ENCODE results near the gene RCAN2. TPM values are rescaled to one million over a fixed set of nuclear protein-coding genes. Genes with fewer than 3 reads are reported as not detected.

The RCAN2 gene
- total RNA-seq, 1 donor from 2014 or later: 5.8 TPM

- H3K27me3 Mint-ChIP-seq (ENCODE audit: insufficient read depth, low read depth): no peaks in the 10 kb centered on the region
- Histone ChIP-seq H3K4me2 (no peak overlapping the region), H3K27ac (no peak overlapping the region)
These were observed 38.0 kb downstream of the RCAN2 start for GRCh38 chr6:46453216-46453615.

GRCh38 chr6:46452312-46452917 is 38.8 kb downstream of the RCAN2 start:
- TF ChIP-seq CTCF (IDR thresholded peaks at IDR 0.05) (no peak), EZH2phosphoT487 (IDR thresholded peaks at IDR 0.05) (no peak), EZH2 (IDR thresholded peaks at IDR 0.05) (no peak)
- Histone ChIP-seq H3K4me2 (no peak overlapping the region), H3K9me3 (ENCODE audit: low read depth) (no peaks in the 10 kb centered on the region)

More at GRCh38 chr6:46453216-46453615, 38.0 kb downstream of the RCAN2 start:
- no peak for DNase-seq (ENCODE audit: low spot score)
- Histone ChIP-seq H3K79me2 (ENCODE audit: low read depth) (no peaks in the 10 kb centered on the region), H3K36me3 (no peaks in the 10 kb centered on the region), H3K4me3 (no peak overlapping the region), H3K27me3 (no peaks in the 10 kb centered on the region), H3K9ac (no peak overlapping the region), H3K4me1 (peaks cover 4% of the 10 kb centered on the region), H3F3A (ENCODE audit: low read depth) (no peaks in the 10 kb centered on the region), H3K9me3 (ENCODE audit: low read depth) (no peaks in the 10 kb centered on the region), H4K20me1 (ENCODE audit: low read depth) (no peaks in the 10 kb centered on the region), H2AFZ (replicated peaks) (no peak overlapping the region)
- no peak for TF ChIP-seq CTCF (IDR thresholded peaks at IDR 0.05)
- H3K4me3 Mint-ChIP-seq: no peak overlapping the region
- peaks cover 7% of the 10 kb centered on the region for H3K9me3 Mint-ChIP-seq
- no peaks in the 10 kb centered on the region for H3K4me1 Mint-ChIP-seq
- H3K27ac Mint-ChIP-seq: no peak overlapping the region
- H3K36me3 Mint-ChIP-seq: no peaks in the 10 kb centered on the region

GRCh38 chr6:46451343-46451742 is 39.9 kb downstream of the RCAN2 start:
- Mint-ChIP-seq H3K9me3 (peaks cover 7% of the 10 kb centered on the region), H3K4me3 (no peak overlapping the region), H3K27me3 (ENCODE audit: insufficient read depth, low read depth) (no peaks in the 10 kb centered on the region), H3K27ac (no peak overlapping the region), H3K4me1 (no peaks in the 10 kb centered on the region), H3K36me3 (no peaks in the 10 kb centered on the region)
- Histone ChIP-seq H3K4me2 (no peak overlapping the region), H3F3A (ENCODE audit: low read depth) (no peaks in the 10 kb centered on the region), H2AFZ (replicated peaks) (no peak overlapping the region), H4K20me1 (ENCODE audit: low read depth) (no peaks in the 10 kb centered on the region), H3K27me3 (no peaks in the 10 kb centered on the region), H3K4me1 (peaks cover 4% of the 10 kb centered on the region), H3K9me3 (ENCODE audit: low read depth) (peaks cover 6% of the 10 kb centered on the region), H3K79me2 (ENCODE audit: low read depth) (no peaks in the 10 kb centered on the region), H3K27ac (no peak overlapping the region), H3K4me3 (no peak overlapping the region), H3K36me3 (peaks cover under 1% of the 10 kb centered on the region), H3K9ac (no peak overlapping the region)
- no peak for TF ChIP-seq CTCF (IDR thresholded peaks at IDR 0.05)
- TF ChIP-seq EZH2phosphoT487 (IDR thresholded peaks at IDR 0.05): no peak
- no peak for TF ChIP-seq EZH2 (IDR thresholded peaks at IDR 0.05)
- no peak for DNase-seq (ENCODE audit: low spot score)

More at GRCh38 chr6:46452312-46452917, 38.8 kb downstream of the RCAN2 start:
- no peaks in the 10 kb centered on the region for H3K4me1 Mint-ChIP-seq
- no peak for DNase-seq (ENCODE audit: low spot score)
- H3K4me3 ChIP-seq: no peak overlapping the region
- H4K20me1 ChIP-seq (ENCODE audit: low read depth): no peaks in the 10 kb centered on the region
- H3K4me3 Mint-ChIP-seq: no peak overlapping the region
- no peaks in the 10 kb centered on the region for H3K27me3 Mint-ChIP-seq (ENCODE audit: insufficient read depth, low read depth)
- no peaks in the 10 kb centered on the region for H3K27me3 ChIP-seq
- H3K4me1 ChIP-seq: peaks cover 4% of the 10 kb centered on the region
- no peak overlapping the region for H2AFZ ChIP-seq (replicated peaks)
- H3K27ac ChIP-seq: no peak overlapping the region
- H3K36me3 ChIP-seq: no peaks in the 10 kb centered on the region
- H3K79me2 ChIP-seq (ENCODE audit: low read depth): no peaks in the 10 kb centered on the region
- H3K36me3 Mint-ChIP-seq: no peaks in the 10 kb centered on the region
- peaks cover 7% of the 10 kb centered on the region for H3K9me3 Mint-ChIP-seq
- H3K9ac ChIP-seq: no peak overlapping the region
- no peak overlapping the region for H3K27ac Mint-ChIP-seq
- no peaks in the 10 kb centered on the region for H3F3A ChIP-seq (ENCODE audit: low read depth)
